ENCODE measurements around the gene FGF10.

DNA sequence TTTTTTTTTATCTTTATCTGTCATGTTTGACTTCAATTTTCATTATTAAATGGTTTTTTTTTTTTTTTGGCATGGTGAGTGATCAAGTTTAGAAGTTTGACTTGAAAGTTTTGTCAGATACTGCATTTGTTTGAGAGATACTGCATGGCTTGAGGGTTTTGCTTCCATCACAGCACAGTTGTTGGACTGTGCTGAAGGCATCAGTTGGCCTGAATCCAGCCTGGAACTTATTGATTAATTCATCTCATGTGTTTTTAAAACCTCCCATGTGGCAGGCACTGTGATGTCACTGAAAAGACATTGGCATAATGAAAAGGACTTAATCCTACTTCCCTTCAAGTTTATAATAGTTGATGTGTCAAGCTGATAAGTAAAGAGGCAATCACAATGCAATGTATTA lies 128.4 kb downstream of the FGF10 start:
- TF ChIP-seq POLR2A (IDR thresholded peaks at IDR 0.05), result no peak
- TF ChIP-seq, protein P1, sequence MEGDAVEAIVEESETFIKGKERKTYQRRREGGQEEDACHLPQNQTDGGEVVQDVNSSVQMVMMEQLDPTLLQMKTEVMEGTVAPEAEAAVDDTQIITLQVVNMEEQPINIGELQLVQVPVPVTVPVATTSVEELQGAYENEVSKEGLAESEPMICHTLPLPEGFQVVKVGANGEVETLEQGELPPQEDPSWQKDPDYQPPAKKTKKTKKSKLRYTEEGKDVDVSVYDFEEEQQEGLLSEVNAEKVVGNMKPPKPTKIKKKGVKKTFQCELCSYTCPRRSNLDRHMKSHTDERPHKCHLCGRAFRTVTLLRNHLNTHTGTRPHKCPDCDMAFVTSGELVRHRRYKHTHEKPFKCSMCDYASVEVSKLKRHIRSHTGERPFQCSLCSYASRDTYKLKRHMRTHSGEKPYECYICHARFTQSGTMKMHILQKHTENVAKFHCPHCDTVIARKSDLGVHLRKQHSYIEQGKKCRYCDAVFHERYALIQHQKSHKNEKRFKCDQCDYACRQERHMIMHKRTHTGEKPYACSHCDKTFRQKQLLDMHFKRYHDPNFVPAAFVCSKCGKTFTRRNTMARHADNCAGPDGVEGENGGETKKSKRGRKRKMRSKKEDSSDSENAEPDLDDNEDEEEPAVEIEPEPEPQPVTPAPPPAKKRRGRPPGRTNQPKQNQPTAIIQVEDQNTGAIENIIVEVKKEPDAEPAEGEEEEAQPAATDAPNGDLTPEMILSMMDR (IDR thresholded peaks at IDR 0.05), result no peak
